Nephron progenitor cell (in vitro differentiated cells): ENCODE measurements around the gene KCTD19.
"Not testable (repeated sequence)": the region's sequence is repeated elsewhere in the genome, so short reads cannot be mapped to it uniquely, and the experiment has no call there.

ENCODE experiments used
- DNase-seq: peaks from one replicate; pipeline ENCODE4 v3.0.0; 2021
- H3K27ac Mint-ChIP-seq: 2 replicates; pipeline ENCODE4 v1.8.0; 2021; ENCODE audit warnings: mild to moderate bottlenecking, moderate library complexity, mixed read lengths
- H3K27me3 Mint-ChIP-seq: 2 replicates; pipeline ENCODE4 v1.8.0; 2021; ENCODE audit warnings: mild to moderate bottlenecking, low read depth, mixed read lengths; ENCODE audit not compliant: poor library complexity
- H3K36me3 Mint-ChIP-seq: 2 replicates; pipeline ENCODE4 v1.8.0; 2021; ENCODE audit warnings: low read depth, mixed read lengths
- H3K4me1 Mint-ChIP-seq: 2 replicates; pipeline ENCODE4 v1.8.0; 2021; ENCODE audit warnings: mixed read lengths
- H3K4me3 Mint-ChIP-seq: 2 replicates; pipeline ENCODE4 v1.8.0; 2021; ENCODE audit warnings: mild to moderate bottlenecking, moderate library complexity, mixed read lengths
- H3K9me3 Mint-ChIP-seq: 2 replicates; pipeline ENCODE4 v1.8.0; 2021; ENCODE audit warnings: mild to moderate bottlenecking, moderate library complexity, mixed read lengths
- TF ChIP-seq, protein P1 (sequence below): fragments of 200-600 bp; sonication (generic); IDR thresholded peaks from 2 replicates; pipeline ENCODE4 v1.5.0; 2021; ENCODE audit warnings: antibody characterized with exemption

Gene KCTD19

GRCh38 chr16:67326472-67327309 is at the start of gene KCTD19, which contains the start of gene LRRC36:
KCTD19 (minus strand) TSS chr16:67326741; CDS start chr16:67326707, 34 bp downstream.
LRRC36 (plus strand) TSS chr16:67326815; CDS start chr16:67326863, 48 bp downstream.
- H3K27ac Mint-ChIP-seq, result no peak within 1 kb of the TSS
- DNase-seq, result peak; percentile 96
- H3K27me3 Mint-ChIP-seq, result peaks cover 81% of the 10 kb centered on the region

DNA sequence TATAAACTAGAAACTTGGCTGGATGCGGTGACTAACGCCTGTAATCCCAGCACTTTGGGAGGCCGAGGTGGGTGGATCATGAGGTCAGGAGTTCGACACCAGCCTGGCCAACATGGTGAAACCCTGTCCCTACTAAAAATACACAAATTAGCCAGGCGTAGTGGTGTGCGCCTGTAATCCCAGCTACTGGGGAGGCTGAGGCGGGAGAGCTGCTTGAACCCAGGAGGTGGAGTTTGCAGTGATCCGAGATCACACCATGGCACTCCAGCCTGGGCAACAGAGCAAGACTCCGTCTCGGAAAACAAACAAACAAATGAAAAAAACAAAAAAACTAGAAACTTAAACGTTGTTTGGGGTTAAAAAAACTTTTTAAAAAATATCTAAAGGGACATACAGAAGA is 49.5 kb upstream of the KCTD19 start:
- Mint-ChIP-seq H3K27me3 (peaks cover 13% of the 10 kb centered on the region), H3K4me1 (peaks cover 11% of the 10 kb centered on the region)
- not testable (repeated sequence) for H3K36me3 Mint-ChIP-seq, H3K9me3 Mint-ChIP-seq, H3K27ac Mint-ChIP-seq, DNase-seq, H3K4me3 Mint-ChIP-seq

More at GRCh38 chr16:67326472-67327309, at the start of gene KCTD19, which contains the start of gene LRRC36:
- H3K4me1 Mint-ChIP-seq, result peaks cover 11% of the 10 kb centered on the region
- TF ChIP-seq, protein P1, sequence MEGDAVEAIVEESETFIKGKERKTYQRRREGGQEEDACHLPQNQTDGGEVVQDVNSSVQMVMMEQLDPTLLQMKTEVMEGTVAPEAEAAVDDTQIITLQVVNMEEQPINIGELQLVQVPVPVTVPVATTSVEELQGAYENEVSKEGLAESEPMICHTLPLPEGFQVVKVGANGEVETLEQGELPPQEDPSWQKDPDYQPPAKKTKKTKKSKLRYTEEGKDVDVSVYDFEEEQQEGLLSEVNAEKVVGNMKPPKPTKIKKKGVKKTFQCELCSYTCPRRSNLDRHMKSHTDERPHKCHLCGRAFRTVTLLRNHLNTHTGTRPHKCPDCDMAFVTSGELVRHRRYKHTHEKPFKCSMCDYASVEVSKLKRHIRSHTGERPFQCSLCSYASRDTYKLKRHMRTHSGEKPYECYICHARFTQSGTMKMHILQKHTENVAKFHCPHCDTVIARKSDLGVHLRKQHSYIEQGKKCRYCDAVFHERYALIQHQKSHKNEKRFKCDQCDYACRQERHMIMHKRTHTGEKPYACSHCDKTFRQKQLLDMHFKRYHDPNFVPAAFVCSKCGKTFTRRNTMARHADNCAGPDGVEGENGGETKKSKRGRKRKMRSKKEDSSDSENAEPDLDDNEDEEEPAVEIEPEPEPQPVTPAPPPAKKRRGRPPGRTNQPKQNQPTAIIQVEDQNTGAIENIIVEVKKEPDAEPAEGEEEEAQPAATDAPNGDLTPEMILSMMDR, result peak; percentile 33
- no peaks in the 10 kb centered on the region for H3K9me3 Mint-ChIP-seq
- peak within 1 kb of the TSS; percentile 88 for H3K4me3 Mint-ChIP-seq
- no peaks in the 10 kb centered on the region for H3K36me3 Mint-ChIP-seq

DNA sequence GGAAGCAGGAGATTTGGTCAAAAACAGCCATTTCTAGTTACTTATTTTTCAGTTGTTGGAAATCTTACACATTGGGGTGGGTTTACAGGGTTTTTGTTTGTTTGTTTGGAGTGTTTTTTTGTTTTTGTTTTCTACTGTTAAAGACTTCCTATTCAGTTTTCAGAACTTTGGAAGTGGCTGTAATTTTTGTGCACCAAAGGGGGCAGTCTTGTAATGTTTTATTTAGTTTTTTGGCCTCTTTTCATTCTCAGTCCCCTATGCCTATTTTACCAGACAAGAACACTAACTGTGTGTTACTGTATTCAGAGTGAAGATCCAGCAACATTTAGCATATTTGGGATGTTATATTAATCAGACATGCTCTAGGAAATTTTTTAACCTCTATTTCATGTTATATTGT is 46.1 kb upstream of the KCTD19 start:
- Mint-ChIP-seq H3K4me3 (no peak overlapping the region), H3K27ac (no peak overlapping the region), H3K9me3 (no peaks in the 10 kb centered on the region), H3K36me3 (no peaks in the 10 kb centered on the region), H3K27me3 (peaks cover 11% of the 10 kb centered on the region), H3K4me1 (peaks cover 7% of the 10 kb centered on the region)
- no peak for DNase-seq
- TF ChIP-seq, protein P1, result no peak

GRCh38 chr16:67370661-67371060 is 44.1 kb upstream of the KCTD19 start:
- H3K27me3 Mint-ChIP-seq, result peaks cover 12% of the 10 kb centered on the region
- H3K4me3 Mint-ChIP-seq, result no peak overlapping the region
- no peak for DNase-seq
- peaks cover 7% of the 10 kb centered on the region for H3K4me1 Mint-ChIP-seq
- no peaks in the 10 kb centered on the region for H3K9me3 Mint-ChIP-seq
- TF ChIP-seq, protein P1, result no peak
- H3K27ac Mint-ChIP-seq, result no peak overlapping the region
- no peaks in the 10 kb centered on the region for H3K36me3 Mint-ChIP-seq

GRCh38 chr16:67364600-67365235 is 38.2 kb upstream of the KCTD19 start:
- TF ChIP-seq, protein P1, result no peak
- no peak overlapping the region for H3K27ac Mint-ChIP-seq
- H3K4me3 Mint-ChIP-seq, result no peak overlapping the region
- peaks cover 23% of the 10 kb centered on the region for H3K4me1 Mint-ChIP-seq
- peaks cover 21% of the 10 kb centered on the region for H3K27me3 Mint-ChIP-seq
- H3K36me3 Mint-ChIP-seq, result no peaks in the 10 kb centered on the region
- no peaks in the 10 kb centered on the region for H3K9me3 Mint-ChIP-seq
- DNase-seq, result no peak

DNA sequence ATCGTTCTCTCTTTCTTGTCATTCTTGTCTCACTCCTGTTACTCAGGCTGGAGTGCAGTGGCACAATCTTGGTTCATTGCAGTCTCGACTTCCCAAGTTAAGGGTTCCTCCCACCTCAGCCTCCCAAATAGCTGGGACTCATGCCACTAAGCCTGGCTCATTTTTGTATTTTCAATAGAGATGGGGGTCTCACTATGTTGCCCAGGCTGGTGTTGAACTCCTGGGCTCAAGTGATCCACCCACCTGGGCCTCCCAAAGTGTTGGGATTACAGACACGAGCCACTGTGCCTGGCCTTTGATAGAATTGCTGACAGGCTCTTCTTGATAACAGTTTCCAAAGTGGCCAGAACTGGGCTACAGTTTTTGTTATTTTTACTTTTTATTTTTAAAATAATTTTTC is 34.5 kb upstream of the KCTD19 start:
- H3K4me1 Mint-ChIP-seq, result peaks cover 42% of the 10 kb centered on the region
- no peak overlapping the region for H3K27ac Mint-ChIP-seq
- peaks cover 18% of the 10 kb centered on the region for H3K27me3 Mint-ChIP-seq

GRCh38 chr16:67359540-67360269 is 33.2 kb upstream of the KCTD19 start:
- H3K9me3 Mint-ChIP-seq, H3K36me3 Mint-ChIP-seq, DNase-seq, H3K27ac Mint-ChIP-seq, H3K4me3 Mint-ChIP-seq: not testable (repeated sequence)
- peaks cover 14% of the 10 kb centered on the region for H3K27me3 Mint-ChIP-seq
- H3K4me1 Mint-ChIP-seq, result peaks cover 44% of the 10 kb centered on the region

More for the DNA sequence above, 34.5 kb upstream of the KCTD19 start:
- no peak for DNase-seq
- H3K4me3 Mint-ChIP-seq, result no peak overlapping the region
- TF ChIP-seq, protein P1, result no peak
- H3K36me3 Mint-ChIP-seq, result no peaks in the 10 kb centered on the region
- no peaks in the 10 kb centered on the region for H3K9me3 Mint-ChIP-seq
